Esophagus squamous epithelium (tissue), 4 donors: ENCODE data around the gene EML1.

Experiments
- CTCF ChIP-seq, 6 experiments: fragments of 450-650 bp in 4 of 6; fragments of 200-600 bp in 2 of 6; sonication (generic) in 2 of 6; IDR thresholded peaks; one replicate each; pipeline ENCODE4 v1.5.1; 2016 to 2019; ENCODE audit warnings: antibody characterized with exemption in 6 of 6, mild to moderate bottlenecking in 4 of 6, moderate library complexity in 4 of 6
- POLR2A ChIP-seq, 4 donors: fragments of 450-650 bp; IDR thresholded peaks; one replicate each; pipeline ENCODE4 v1.6.1; 2017; ENCODE audit warnings: antibody characterized with exemption in 4 of 4, mild to moderate bottlenecking in 4 of 4, moderate library complexity in 3 of 4

GRCh38 chr14:99964979-99965378, 171.8 kb downstream of the EML1 start:
- TF ChIP-seq CTCF (IDR thresholded peaks at IDR 0.05) = no peak
- TF ChIP-seq POLR2A (IDR thresholded peaks at IDR 0.05) = no peak
